ENCODE data around the gene CBX4. TPM values are rescaled to one million over a fixed set of nuclear protein-coding genes. Genes with fewer than 3 reads are reported as not detected.

CBX4 gene
- total RNA-seq, 1 donor from 2014 or later, result 25.7 TPM

DNA sequence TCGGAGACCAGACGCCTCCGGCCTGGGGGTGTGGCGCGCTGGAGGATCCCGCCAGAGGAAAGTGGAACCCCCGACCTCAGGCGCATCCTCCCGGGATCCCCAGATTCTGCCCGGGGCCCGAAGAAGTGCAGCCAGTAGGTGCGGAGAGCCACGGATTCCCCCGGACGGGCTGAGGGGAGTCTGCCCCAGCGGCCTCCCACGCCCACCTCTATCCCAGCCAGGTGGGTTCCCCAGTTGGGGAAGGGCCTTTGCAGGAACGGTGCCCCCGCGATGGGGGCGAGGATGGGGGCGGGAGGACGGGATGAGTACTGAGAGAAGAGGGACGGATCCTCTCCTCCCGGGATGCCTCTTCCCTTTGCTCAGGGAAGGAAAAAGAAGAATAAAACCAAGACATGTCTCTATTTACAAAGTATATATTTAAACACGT is 47.5 kb downstream of the CBX4 start:
- DNase-seq (ENCODE audit: low spot score in 2 of 2), result no peak
- intact Hi-C loops (cut with DNase I), result loop anchor here (2.0 kb wide), 1 partner anchor 199 kb away; no protein-coding TSS in a partner anchor
- no peak overlapping the region for H3K27ac ChIP-seq
- peaks cover 7 to 15% of the 10 kb centered on the region in 2 donors for H3K4me1 ChIP-seq
- no peaks in the 10 kb centered on the region for H3K9me3 ChIP-seq
- H3K4me3 ChIP-seq, result no peak overlapping the region
- H3K36me3 ChIP-seq, result no peaks in the 10 kb centered on the region
- peaks cover 46% of the 10 kb centered on the region for H3K27me3 ChIP-seq
- TF ChIP-seq, protein P1, sequence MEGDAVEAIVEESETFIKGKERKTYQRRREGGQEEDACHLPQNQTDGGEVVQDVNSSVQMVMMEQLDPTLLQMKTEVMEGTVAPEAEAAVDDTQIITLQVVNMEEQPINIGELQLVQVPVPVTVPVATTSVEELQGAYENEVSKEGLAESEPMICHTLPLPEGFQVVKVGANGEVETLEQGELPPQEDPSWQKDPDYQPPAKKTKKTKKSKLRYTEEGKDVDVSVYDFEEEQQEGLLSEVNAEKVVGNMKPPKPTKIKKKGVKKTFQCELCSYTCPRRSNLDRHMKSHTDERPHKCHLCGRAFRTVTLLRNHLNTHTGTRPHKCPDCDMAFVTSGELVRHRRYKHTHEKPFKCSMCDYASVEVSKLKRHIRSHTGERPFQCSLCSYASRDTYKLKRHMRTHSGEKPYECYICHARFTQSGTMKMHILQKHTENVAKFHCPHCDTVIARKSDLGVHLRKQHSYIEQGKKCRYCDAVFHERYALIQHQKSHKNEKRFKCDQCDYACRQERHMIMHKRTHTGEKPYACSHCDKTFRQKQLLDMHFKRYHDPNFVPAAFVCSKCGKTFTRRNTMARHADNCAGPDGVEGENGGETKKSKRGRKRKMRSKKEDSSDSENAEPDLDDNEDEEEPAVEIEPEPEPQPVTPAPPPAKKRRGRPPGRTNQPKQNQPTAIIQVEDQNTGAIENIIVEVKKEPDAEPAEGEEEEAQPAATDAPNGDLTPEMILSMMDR (IDR thresholded peaks at IDR 0.05), result no peak

DNA sequence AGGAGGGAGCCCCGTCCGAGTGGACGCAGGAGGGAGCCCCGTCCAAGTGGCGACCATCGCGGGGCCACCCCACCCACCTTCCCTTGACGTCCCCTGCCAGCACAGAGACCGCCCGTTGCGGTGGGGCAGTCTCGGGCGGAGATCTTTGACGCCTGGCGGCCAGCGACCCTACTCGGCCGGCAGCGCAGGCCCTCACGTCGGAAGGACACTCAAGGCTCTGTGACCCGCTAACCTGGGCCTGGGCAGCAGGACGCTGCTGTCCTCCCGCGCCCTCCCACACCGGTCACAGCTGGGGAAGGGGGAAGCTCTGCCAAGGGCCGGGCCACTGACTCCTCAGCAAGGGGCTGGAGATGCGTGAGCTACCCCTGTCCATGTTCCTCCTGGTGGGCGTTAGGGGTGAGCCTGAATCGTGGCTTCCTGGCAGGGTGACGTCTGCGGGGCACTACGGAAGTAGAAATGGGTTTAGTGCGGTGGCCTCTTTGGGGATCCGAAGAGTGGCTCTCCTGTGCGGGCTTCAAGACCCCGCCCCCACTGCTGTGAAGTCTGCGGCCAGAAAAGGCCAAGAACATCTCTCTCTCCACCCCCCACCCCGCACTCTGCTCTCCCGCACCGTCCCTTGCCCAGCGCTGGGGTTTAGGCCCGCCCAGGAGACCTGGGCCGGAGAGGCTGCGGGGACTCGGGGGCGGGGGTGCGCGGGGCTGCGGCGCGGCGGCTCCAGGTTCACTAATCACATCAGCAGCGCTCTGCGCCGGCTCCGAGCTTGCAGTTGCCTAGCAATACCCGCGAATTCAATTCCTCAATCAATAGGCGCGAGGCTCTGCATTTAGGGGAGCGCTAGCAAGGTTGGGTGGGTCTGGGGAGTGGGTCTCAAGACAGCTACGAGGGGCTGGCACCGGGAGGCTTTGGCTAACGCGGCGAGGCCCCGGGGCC is 48.2 kb downstream of the CBX4 start:
- peaks cover 4 to 15% of the 10 kb centered on the region in 2 donors for H3K4me1 ChIP-seq
- H3K27me3 ChIP-seq, result peaks cover 46% of the 10 kb centered on the region
- H3K4me3 ChIP-seq, result no peak overlapping the region
- H3K27ac ChIP-seq, result no peak overlapping the region
- intact Hi-C loops (cut with DNase I), result loop anchor here (2.0 kb wide), 1 partner anchor 200 kb away; no protein-coding TSS in a partner anchor
- no peaks in the 10 kb centered on the region for H3K36me3 ChIP-seq
- no peak for DNase-seq (ENCODE audit: low spot score in 2 of 2)
- TF ChIP-seq, protein P1 (IDR thresholded peaks at IDR 0.05), result no peak
- no peaks in the 10 kb centered on the region for H3K9me3 ChIP-seq

DNA sequence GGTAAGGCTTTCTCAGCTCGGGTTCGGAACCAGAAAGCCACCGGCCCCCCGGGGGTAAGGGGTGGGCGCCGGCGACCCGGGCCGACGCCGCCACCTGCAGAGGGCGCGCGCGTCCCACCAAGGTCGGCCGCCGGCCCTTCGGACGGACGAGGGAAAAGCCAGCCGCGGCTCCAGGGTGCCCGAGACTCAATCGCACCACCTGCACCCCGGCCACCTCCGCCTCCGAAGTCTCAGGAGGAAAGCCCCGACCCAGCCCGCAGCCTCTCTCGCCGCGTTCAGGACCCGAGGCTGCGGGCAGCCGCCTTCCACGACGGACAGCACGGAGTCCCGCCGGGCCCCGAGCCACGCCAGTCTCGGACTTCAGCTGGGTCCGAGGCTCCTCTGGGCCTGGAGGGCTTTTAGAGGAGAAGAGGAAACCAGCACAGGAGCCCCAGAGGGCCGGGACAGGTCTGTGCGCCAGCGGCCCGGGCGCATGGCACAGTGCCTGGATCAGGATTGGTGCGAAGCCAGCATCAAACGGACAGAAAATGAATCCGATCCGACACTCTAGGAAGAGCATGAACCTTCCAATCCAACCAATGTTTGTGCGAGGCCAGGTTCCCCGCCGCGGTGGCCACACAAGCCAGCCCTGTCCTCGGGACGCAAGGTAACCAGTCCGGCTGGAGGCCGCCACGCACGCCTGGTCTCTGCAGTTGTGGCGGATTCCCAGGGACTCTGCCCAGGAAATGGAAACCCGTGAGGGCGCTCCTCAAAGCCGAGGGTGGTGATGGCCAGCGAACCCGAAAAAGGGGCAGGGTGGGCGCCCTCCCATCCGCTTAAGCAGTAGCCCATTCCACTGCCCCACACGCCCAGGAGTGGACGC is 49.1 kb downstream of the CBX4 start:
- Histone ChIP-seq H3K9me3 (no peaks in the 10 kb centered on the region), H3K36me3 (no peaks in the 10 kb centered on the region), H3K4me3 (no peak overlapping the region), H3K27me3 (peaks cover 46% of the 10 kb centered on the region), H3K27ac (no peak overlapping the region), H3K4me1 (peaks cover 4 to 12% of the 10 kb centered on the region in 2 donors)
- no peak for DNase-seq (ENCODE audit: low spot score in 2 of 2)
- TF ChIP-seq, protein P1 (IDR thresholded peaks at IDR 0.05), result peak; percentile 54 to 76 (median 61)
- intact Hi-C loops (cut with DNase I), result loop anchor here (2.0 kb wide), 1 partner anchor 201 kb away; no protein-coding TSS in a partner anchor

DNA sequence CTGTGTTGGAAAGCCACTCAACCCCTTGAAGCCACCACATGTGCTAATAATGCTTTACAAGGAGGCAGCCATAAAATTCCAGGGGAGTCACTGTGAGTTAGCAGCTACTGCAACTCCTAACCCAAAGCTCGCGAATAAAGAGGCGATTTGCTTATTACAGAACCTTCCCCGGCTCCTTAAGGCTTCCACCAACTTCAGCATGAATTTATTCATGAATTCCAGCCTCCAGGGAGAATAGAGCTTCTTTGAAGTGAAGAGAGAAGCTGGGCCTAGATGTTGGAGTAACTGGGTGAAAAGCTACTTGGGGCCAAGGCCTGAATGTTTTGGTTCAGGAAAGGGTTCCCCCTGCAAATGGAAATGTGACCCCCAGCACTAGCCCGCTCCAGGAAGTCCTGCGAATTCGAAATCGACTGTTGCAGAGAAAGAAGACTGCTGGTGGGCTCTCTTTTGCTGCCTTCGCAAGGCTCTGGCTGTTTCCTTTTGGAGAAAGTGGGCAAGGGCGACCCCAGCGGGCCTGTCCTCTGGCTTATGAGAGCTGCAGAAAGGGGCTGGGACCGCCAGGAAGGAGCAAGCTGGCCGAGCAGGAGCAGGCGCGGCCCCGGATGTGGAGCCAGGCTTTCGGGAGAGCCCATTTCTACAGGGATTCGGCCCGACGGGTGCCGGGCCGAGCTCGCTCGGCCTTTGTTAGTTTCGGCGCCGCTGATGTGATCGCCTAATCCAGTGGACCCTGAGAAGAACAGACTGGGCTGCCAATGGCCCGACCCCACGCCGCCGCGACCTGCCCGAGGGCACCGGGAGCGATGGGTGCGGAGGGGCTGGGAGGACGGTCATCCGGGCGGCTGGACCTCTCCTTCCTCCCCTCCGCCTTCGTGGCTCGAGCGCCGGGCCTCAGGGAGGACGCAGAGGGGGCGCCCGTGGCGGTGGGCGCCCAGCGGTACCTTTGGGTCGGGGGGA is 50.0 kb downstream of the CBX4 start:
- Histone ChIP-seq H3K9me3 (no peaks in the 10 kb centered on the region), H3K27me3 (peaks cover 46% of the 10 kb centered on the region), H3K27ac (no peak overlapping the region), H3K4me3 (no peak overlapping the region), H3K4me1 (peaks cover 4 to 12% of the 10 kb centered on the region in 2 donors), H3K36me3 (no peaks in the 10 kb centered on the region)
- no peak for DNase-seq (ENCODE audit: low spot score in 2 of 2)
- intact Hi-C loops (cut with DNase I), result no loop called here
- TF ChIP-seq, protein P1 (IDR thresholded peaks at IDR 0.05), result no peak

DNA sequence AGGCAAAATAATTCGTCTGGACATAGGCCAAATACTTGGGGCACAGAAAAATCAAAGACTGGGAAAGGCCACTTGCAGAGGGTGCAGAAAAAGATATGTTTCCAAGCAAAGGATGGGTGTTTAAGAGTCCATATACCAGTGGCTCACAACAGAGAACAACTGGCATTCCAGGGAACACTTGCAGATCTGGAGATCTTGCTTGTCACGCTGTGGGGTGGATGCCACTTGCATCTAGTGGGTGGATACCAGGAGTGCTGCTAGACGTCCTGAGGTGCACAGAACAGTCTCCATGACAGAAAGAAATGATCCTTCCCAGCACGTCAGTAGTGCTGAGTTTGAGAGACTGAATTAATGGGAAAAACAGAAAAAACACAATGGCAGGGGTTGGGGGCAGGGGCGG is 50.8 kb downstream of the CBX4 start:
- H3K36me3 ChIP-seq, result no peaks in the 10 kb centered on the region
- DNase-seq (ENCODE audit: low spot score in 2 of 2), result no peak
- TF ChIP-seq, protein P1 (IDR thresholded peaks at IDR 0.05), result no peak
- H3K4me3 ChIP-seq, result no peak overlapping the region
- intact Hi-C loops (cut with DNase I), result no loop called here
- peaks cover 2 to 12% of the 10 kb centered on the region in 2 donors for H3K4me1 ChIP-seq
- no peak overlapping the region for H3K27ac ChIP-seq
- H3K27me3 ChIP-seq, result peaks cover 43% of the 10 kb centered on the region
- no peaks in the 10 kb centered on the region for H3K9me3 ChIP-seq

Measured in ascending aorta (tissue), 2 donors.